SKM-1 (cell line): Measurements from ENCODE around the gene SPART.
A peak's percentile ranks its signal among the peaks of the same experiment; 100 is the strongest.
"Not testable (repeated sequence)": the region's sequence is repeated elsewhere in the genome, so short reads cannot be mapped to it uniquely, and the experiment has no call there.

Source experiments
- DNase-seq: peaks from one replicate; lab custom pipeline; 2025; ENCODE audit not compliant: unreplicated experiment; lab: John Stamatoyannopoulos, UW

The SPART gene

GRCh38 chr13:36323408-36323807 lies 22.8 kb downstream of the SPART start:
- no peak for DNase-seq

- not testable (repeated sequence) for DNase-seq
These were observed 26.4 kb downstream of the SPART start for GRCh38 chr13:36319793-36320192.

DNA sequence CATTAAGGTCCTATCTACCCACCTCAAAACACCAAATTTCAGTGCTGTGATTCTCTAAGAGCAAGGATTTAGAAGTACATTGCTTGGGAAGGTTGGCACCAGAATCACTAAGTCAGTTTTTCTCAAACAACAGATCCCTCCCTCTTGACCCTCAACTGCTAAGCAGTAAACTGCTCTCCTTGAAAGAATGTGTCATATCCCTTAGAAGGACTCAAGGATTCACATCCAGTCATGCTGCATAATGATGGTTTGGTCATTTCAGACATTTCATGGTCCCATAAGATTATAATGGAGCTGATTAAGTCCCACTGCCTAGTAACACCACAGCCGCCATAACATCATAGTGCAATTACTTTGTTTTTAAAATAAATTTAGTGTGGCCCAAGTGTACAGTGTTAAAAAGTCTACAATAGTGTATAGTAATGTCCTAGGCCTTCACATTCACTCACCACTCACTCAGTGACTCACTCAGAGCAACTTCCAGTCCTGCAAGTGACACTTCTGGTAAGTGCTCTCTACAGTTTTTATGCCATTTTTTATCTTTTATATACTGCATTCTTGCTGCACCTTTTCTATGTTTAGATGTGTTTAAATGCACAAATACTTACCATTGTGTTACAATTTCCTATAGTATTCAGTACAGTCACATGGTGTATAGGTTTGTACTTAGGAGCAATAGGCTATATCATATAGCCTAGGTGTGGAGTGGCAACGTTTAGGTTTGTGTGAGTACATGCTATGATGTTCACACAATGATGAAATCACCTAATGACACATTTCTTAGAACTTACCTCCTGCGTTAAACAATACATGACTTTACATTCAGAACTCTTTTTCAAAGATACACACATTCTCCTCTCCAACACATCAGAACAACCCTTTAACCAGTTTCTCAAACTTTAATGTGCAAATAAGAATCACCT lies 32.9 kb downstream of the SPART start:
- DNase-seq, result no peak

- DNase-seq, result no peak
These were observed 35.6 kb downstream of the SPART start for GRCh38 chr13:36310417-36311108.

DNA sequence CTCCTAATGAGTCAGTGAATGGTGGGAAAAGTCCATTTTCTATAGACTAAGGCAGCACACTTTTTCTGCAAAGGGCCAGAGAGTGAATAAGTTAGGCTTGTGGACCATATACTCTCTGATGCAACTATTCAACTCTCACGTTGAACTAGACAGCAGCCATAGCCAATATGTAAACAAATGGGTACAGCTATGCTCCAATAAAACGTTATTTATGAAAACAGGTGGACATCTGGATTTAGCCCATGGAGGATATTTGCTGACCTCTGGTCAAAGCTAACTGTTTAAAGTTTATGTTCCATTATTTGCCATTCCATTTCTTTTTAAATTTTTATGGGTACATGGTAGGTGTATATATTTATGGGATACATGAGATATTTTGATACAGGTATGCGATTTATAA lies 43.9 kb downstream of the SPART start:
- no peak for DNase-seq

DNA sequence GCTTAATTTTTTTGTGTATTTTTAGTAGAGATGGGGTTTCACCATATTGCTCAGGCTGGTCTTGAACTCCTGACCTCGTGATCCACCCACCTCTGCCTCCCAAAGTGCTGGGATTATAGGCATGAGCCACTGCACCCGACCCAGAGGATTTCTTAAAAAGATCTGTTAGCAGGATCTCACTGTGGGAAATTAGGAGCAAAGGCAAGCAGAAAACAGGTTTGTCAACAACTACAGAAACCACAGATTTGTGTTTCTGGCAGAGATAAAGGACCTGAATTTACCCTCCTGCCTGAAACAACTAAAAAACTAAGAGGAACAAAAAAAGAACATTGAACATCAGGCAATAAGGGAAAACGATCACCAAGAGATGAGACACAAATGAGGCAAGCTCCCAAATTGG lies 46.7 kb downstream of the SPART start:
- DNase-seq, result not testable (repeated sequence)

DNA sequence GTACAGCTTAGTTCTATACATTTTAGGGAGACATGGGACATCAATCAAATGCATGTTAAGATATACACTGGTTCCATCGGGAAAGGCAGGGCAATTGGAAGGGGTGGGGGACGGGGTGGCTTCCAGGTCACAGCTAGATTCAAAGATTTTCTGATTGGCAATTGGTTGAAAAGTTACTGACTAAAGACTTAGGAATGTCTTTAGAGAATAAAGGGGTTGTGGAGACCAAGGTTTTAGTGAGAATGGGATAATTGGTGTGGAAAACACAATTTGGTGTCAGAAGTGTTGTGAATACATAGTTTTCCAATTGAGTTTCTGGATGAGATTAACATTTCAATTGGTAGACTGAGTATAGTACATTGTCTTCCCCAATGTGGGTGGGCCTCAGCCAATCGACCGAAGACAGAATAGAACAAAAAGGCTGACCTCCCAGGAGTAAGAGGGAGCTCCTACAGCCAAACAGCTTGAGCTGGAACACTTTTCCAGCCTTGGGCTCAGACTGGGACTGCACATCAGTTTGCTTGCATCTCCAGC lies 47.6 kb downstream of the SPART start:
- no peak for DNase-seq

DNA sequence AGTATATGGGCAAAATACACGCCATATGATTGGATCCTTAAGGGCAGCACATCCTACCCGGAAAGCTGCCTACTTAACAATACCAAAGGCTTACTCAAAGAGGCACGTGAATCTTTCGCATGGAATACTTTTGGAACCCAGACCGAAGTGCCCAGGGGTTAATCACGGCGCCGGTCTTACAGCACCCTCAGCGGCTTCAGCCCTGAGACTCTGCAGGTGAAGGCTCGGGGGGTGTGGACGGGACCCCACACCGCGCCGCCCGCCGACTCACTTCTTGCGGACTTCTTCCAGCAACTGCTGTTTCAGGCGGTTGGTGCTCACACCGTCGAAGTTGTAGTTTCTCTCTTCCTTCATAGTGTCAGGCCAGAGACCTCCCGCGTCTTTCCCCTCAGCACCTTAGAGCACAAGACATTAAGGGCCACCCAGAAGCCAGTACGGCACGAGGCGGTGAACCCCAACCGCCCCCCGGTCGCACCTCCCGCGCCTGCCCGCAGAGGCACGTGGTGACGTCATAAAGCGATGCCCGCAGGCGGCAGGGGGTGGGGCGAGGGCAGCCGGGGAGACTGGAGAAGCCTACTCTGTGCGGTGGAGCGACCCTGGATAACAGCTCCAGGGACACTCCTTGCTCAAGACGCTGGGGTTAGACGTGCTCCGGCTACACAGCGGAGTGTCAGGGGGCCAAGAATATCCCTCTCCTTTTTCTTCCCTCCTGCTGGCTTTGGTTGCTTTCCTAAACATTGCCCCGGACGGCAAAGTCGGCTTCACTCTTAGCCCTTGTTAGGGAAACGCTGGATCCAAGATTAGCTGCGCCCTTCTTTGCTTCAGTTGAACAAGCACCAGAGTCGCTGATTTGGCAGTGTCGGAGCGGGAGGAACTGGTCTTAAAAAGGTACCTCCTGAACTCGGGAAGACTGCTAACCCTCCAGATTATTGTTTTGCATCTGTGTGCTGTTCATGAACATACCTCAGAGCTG lies 48.5 kb downstream of the SPART start, which contains the start of gene CCDC169:
Gene CCDC169, minus strand, starts transcription at position 449 of the 973 bp plus-strand sequence. Its CDS starts 95 bp downstream, at position 354.
- peak; percentile 54 for DNase-seq

GRCh38 chr13:36294096-36294495 lies 52.1 kb downstream of the SPART start:
- DNase-seq, result no peak

- DNase-seq, result no peak
These were observed 52.7 kb downstream of the SPART start for GRCh38 chr13:36293497-36293896.

GRCh38 chr13:36288794-36289391 lies 57.3 kb downstream of the SPART start:
- no peak for DNase-seq

DNA sequence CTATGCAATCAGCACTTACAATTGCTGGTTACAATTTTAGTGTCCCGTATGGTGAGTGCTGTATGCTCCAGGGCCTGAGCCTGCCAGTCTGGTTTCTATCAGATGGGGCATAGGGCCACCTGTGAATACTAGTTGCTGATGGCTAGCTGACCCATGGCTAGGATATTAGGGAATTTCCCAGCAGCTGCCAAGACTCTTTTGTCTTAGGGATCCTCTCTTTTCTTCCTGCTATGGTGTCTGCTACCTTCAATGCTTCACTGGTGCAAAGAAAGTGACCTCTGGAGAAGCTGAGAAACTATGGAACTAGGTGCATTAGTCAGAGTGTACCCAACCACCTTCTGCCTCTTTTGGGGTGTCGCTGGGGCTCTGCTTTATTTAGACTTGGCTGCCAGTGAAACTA lies 60.2 kb downstream of the SPART start:
- no peak for DNase-seq

DNA sequence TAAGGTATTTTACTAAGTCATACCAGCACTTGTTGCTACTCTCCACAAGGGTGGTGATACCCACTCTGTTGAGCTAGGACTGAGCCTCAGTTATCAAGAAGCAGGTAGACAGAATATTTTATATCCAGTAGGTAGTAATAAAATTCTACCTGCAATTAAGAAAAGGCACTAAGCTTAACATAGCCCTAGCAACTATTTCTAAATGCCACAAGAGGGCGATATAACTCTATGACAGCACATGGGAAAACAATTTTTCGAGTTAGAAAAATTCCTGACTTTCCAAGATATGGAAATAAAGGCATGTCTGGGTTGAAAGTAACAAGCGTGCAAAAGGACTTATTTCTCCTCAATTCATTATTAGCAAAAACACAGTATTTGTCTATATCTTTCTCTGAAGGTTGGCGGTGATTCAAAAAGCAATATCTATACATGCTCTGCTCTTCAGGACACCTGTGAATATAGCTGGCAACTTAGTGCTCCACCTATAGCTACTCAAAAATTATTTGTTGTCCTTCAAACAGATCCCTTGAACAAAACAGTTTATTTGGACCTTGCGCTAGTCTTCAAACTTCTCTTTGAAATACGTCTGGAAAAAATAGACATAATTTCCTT lies 63.3 kb downstream of the SPART start:
- no peak for DNase-seq

- peak; percentile 36 for DNase-seq
These were observed 70.8 kb downstream of the SPART start for GRCh38 chr13:36275190-36276002.

DNA sequence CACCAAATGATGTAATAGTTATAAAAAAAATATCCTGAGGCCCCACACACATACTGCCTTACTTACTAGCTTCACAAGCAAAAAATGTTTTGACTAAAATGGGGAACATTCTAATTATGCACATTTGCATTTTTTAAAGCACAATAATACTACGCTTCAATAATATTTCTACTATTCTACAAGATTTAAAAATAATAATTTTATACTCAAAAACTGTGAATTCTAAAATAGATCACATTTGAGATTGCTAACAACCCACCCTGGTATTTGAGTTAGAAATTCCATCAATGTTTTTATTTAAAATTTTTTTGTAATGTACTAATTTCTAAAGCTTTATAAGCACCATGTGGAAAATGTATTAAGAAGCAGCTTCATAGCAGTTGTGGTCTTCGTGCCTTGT lies 72.8 kb downstream of the SPART start:
- no peak for DNase-seq

GRCh38 chr13:36261976-36262375 lies 84.2 kb downstream of the SPART start:
- DNase-seq, result no peak

DNA sequence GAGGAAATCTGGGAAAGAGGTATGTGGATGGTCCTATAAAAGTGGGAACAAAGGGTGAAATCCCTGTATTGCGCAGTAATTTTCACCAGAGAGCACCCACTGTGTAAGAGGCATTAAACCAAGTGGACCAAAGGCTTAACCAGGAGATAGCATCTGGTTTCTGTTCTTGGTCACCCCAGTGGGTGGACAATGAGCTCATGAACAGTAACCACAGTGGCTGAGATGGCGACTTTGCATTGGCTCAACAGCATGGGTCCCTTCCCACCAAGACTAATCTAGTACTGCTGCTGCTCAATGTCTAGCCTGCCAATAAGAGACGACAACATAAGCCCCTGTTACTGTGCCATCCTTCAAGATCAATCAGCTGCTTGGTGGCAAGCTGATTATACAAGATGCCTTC lies 85.2 kb downstream of the SPART start:
- no peak for DNase-seq

GRCh38 chr13:36259361-36260137 lies 86.6 kb downstream of the SPART start:
- no peak for DNase-seq
